SK-N-SH (cell line): ENCODE measurements around the gene WDR82. TPM values are rescaled to one million over a fixed set of nuclear protein-coding genes. Genes with fewer than 3 reads are reported as not detected.

Experiments used
- CTCF ChIA-PET: fragments of 300-600, 350-600 bp; formaldehyde crosslinking; extraction: SDS; loops from one replicate; lab custom pipeline; 2021; lab: Yijun Ruan, JAX
- POLR2A ChIA-PET: fragments of 350-600 bp; sonication (Branson Sonifier 250); formaldehyde crosslinking; extraction: SDS; loops from one replicate; lab custom pipeline; 2020; ENCODE audit warnings: antibody characterized with exemption, inconsistent platforms; lab: Yijun Ruan, JAX
- DNase-seq: peaks from one replicate; pipeline ENCODE4 v3.0.0; 2012
- H2AFZ ChIP-seq: fragments of 200-600 bp; sonication (generic); 2 replicates; pipeline ENCODE4 v1.8.1; 2016; ENCODE audit warnings: antibody characterized with exemption, mild to moderate bottlenecking, low read depth
- H3F3A ChIP-seq: fragments of 200-600 bp; sonication (generic); replicated peaks from 2 replicates; pipeline ENCODE3; 2016; ENCODE audit warnings: antibody characterized with exemption, mild to moderate bottlenecking; ENCODE audit not compliant: insufficient read depth
- H3K27ac ChIP-seq, 2 experiments: fragments of 200-500 bp in 1 of 2; fragments of 200-600 bp in 1 of 2; sonication (Bioruptor generic) in 1 of 2; sonication (generic), shearing (Covaris generic) in 1 of 2; 2 replicates each; pipeline versions ENCODE4 v1.5.1 to v1.6.1; 2014 to 2016; ENCODE audit warnings: low read depth in 2 of 2, inconsistent platforms in 1 of 2, low read length in 1 of 2, mild to moderate bottlenecking in 1 of 2, mixed read lengths in 1 of 2
- H3K27me3 ChIP-seq: fragments of 200-600 bp; sonication (generic), shearing (Covaris generic); 2 replicates; pipeline ENCODE4 v1.6.1; 2016; ENCODE audit warnings: mixed run types; ENCODE audit not compliant: insufficient read depth
- H3K36me3 ChIP-seq, 2 experiments: fragments of 200-500 bp in 1 of 2; fragments of 200-600 bp in 1 of 2; sonication (Bioruptor generic) in 1 of 2; sonication (generic) in 1 of 2; replicated peaks in 1 of 2; 2 replicates each; pipeline versions ENCODE3 to v1.5.1; 2014 to 2016; ENCODE audit warnings: low read length in 1 of 2, mild to moderate bottlenecking in 1 of 2; ENCODE audit not compliant: insufficient read depth in 2 of 2, control insufficient read depth in 1 of 2
- H3K4me1 ChIP-seq, 2 experiments: fragments of 200-500 bp in 1 of 2; fragments of 200-600 bp in 1 of 2; sonication (Bioruptor generic) in 1 of 2; sonication (generic), shearing (Covaris generic) in 1 of 2; 2 replicates each; pipeline versions ENCODE4 v1.5.1 to v1.6.1; 2014 to 2016; ENCODE audit warnings: low read depth in 1 of 2, low read length in 1 of 2, mixed run types in 1 of 2; ENCODE audit not compliant: insufficient read depth in 2 of 2, control insufficient read depth in 1 of 2
- H3K4me2 ChIP-seq: fragments of 200-600 bp; sonication (generic), shearing (Covaris generic); 2 replicates; pipeline ENCODE4 v1.6.1; 2017; ENCODE audit warnings: mixed run types
- H3K4me3 ChIP-seq, 2 experiments: fragments of 200-500 bp in 1 of 2; fragments of 200-600 bp in 1 of 2; sonication (Bioruptor generic) in 1 of 2; sonication (generic), shearing (Covaris generic) in 1 of 2; 2 replicates each; pipeline versions ENCODE4 v1.5.1 to v1.8.1; 2014 to 2016; ENCODE audit warnings: low read depth in 2 of 2, inconsistent platforms in 1 of 2, low read length in 1 of 2, mild to moderate bottlenecking in 1 of 2, mixed read lengths in 1 of 2, moderate library complexity in 1 of 2
- H3K79me2 ChIP-seq: fragments of 200-600 bp; sonication (generic); 2 replicates; pipeline ENCODE4 v1.8.1; 2017; ENCODE audit warnings: mild to moderate bottlenecking; ENCODE audit not compliant: insufficient read depth
- H3K9ac ChIP-seq: fragments of 200-600 bp; sonication (generic); 2 replicates; pipeline ENCODE4 v1.6.1; 2017; ENCODE audit warnings: mixed run types
- H3K9me2 ChIP-seq: fragments of 200-600 bp; sonication (generic); 2 replicates; pipeline ENCODE4 v1.6.1; 2017; ENCODE audit warnings: mixed run types
- H3K9me3 ChIP-seq: fragments of 200-600 bp; sonication (generic); 2 replicates; pipeline ENCODE4 v1.6.1; 2017; ENCODE audit warnings: mixed run types, mild to moderate bottlenecking, moderate library complexity
- H4K20me1 ChIP-seq: fragments of 200-600 bp; sonication (generic); 2 replicates; pipeline ENCODE4 v1.6.1; 2017; ENCODE audit warnings: mild to moderate bottlenecking, mixed run types; ENCODE audit not compliant: insufficient read depth
- CHD2 ChIP-seq: fragments of 150-350 bp; IDR thresholded peaks from 2 replicates; pipeline ENCODE4 v1.6.1; 2018; ENCODE audit warnings: low read length; ENCODE audit not compliant: partially characterized antibody
- EP300 ChIP-seq, 2 experiments: IDR thresholded peaks; 2 replicates each; pipeline versions ENCODE4 v1.4.0 to v1.6.1; 2012; ENCODE audit warnings: borderline replicate concordance in 1 of 2, low read depth in 1 of 2, low read length in 1 of 2
- FOSL2 ChIP-seq: IDR thresholded peaks from 2 replicates; pipeline ENCODE4 v1.4.0; 2012; ENCODE audit warnings: low read depth, mild to moderate bottlenecking, moderate library complexity, borderline replicate concordance
- GABPA ChIP-seq: IDR thresholded peaks from 2 replicates; pipeline ENCODE4 v1.4.0; 2012; ENCODE audit warnings: low read depth, mild to moderate bottlenecking
- JUND ChIP-seq: IDR thresholded peaks from 2 replicates; pipeline ENCODE4 v1.4.0; 2012
- MAX ChIP-seq: IDR thresholded peaks from 2 replicates; pipeline ENCODE4 v1.4.0; 2012; ENCODE audit warnings: low read depth
- MEF2A ChIP-seq: IDR thresholded peaks from 2 replicates; pipeline ENCODE4 v1.4.0; 2012; ENCODE audit warnings: low read depth, borderline replicate concordance
- MXI1 ChIP-seq: IDR thresholded peaks from 2 replicates; pipeline ENCODE4 v1.6.1; 2012; ENCODE audit warnings: mild to moderate bottlenecking, low read depth, low read length, improper control_type of control experiment
- POLR2AphosphoS5 ChIP-seq: IDR thresholded peaks from 2 replicates; pipeline ENCODE4 v1.6.1; 2012; ENCODE audit warnings: low read depth, low read length
- SIN3A ChIP-seq: IDR thresholded peaks from 2 replicates; pipeline ENCODE4 v1.6.1; 2012; ENCODE audit warnings: low read depth, mild to moderate bottlenecking, low read length, moderate library complexity, borderline replicate concordance
- TAF1 ChIP-seq: IDR thresholded peaks from 2 replicates; pipeline ENCODE4 v1.6.1; 2012; ENCODE audit warnings: low read depth, mild to moderate bottlenecking, low read length, moderate library complexity, borderline replicate concordance
- ZBTB33 ChIP-seq: IDR thresholded peaks from 2 replicates; pipeline ENCODE4 v1.4.0; 2012; ENCODE audit warnings: low read depth, borderline replicate concordance
- WGBS: methylation state at CpG from one replicate; pipeline ENCODE4 v1.1.6; 2017; ENCODE audit warnings: low lambda C conversion rate; 5-methylcytosine and 5-hydroxymethylcytosine counted together
- polyA plus RNA-seq, 3 experiments: library from polyadenylated mRNA; depleted of rRNA; stranded (reverse); fragments of >200 nt; gene quantifications; 2 replicates each; pipeline ENCODE4 v1.2.3, GENCODE V29; 2012
- TF ChIP-seq, protein P1 (sequence below): IDR thresholded peaks from 2 replicates; pipeline ENCODE4; 2012
- TF ChIP-seq, protein P2 (sequence below): IDR thresholded peaks from 2 replicates; pipeline ENCODE4 v1.6.1; 2012; ENCODE audit warnings: mild to moderate bottlenecking, low read depth, low read length, moderate library complexity

Gene WDR82
- polyA plus RNA-seq, 1 of the 3 experiments (the other 2 are of a cell fraction) = 41.2 TPM

DNA sequence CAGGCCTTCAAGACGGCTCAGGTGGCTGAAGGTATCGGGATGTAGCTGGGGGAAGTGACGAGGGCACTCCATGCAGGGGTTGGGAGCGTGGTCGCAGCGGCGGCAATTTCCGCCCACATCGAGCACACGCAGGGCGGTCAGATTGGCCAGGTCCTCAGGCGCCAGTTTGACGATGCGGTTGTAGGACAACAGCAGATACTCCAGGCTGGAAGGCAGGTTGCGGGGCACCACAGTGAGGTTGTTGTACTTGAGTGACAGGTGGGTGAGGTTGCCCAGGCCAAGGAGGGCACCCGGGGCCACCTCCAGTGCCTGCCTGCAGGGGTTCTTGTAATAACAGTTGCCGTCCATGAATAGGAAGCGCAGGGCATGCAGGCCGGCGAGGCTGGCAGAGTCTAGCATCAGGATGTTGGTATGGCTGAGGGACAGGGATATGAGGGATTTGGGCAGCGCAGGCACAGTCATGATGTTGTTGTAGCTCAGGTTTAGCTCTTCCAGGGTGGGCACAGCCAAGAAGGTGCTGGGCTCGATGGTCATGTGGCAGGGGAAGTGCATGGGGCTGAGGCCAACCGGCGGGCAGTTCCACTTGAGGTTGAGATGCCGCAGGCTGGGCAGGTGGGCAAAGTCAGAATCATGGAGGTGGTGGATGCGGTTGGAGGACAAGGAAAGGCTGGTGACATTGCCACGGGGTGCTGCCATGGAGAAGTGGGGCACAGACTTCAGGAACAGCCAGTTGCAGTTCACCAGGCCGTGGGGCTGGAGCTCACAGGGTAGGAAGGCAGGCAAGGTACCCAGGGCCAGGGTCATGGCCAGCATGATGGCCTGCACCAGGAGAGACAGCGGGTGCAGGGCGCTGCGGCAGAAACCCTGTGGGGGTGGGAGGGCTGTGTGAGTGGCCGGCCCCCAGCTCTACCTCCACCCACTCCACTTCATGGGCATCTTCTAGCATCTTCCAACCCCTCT is 54.7 kb downstream of the WDR82 start:
- ChIA-PET CTCF (interaction anchor here (0.7 to 16.1 kb wide), 6 partner anchors 10 to 223 kb away, joined by 3 to 257 read pairs (median 32); partner anchors contain the start of gene TWF2), POLR2A (interaction anchor here (1.1 kb wide), 1 partner anchor 188 kb away, joined by 3 read pairs; no protein-coding TSS in a partner anchor)
- Histone ChIP-seq H3K9me2 (no peaks in the 10 kb centered on the region), H2AFZ (no peak overlapping the region), H3K9me3 (no peaks in the 10 kb centered on the region), H3F3A (no peaks in the 10 kb centered on the region), H3K79me2 (no peaks in the 10 kb centered on the region), H3K27ac (no peak overlapping the region), H3K9ac (no peak overlapping the region), H4K20me1 (no peaks in the 10 kb centered on the region), H3K4me2 (no peak overlapping the region), H3K4me1 (peaks cover 0 to 2% of the 10 kb centered on the region in 2 experiments; a peak in 1 of 4 replicates), H3K36me3 (peaks cover 0 to 6% of the 10 kb centered on the region in 2 experiments), H3K27me3 (no peaks in the 10 kb centered on the region), H3K4me3 (no peak overlapping the region)
- TF ChIP-seq SIN3A (no peak), EP300 (IDR thresholded peaks at IDR 0.05; ENCODE audit: borderline replicate concordance in 1 of 2, low read depth in 1 of 2, low read length in 1 of 2) (no peak), CHD2 (no peak), ZBTB33 (no peak), POLR2AphosphoS5 (no peak), MAX (no peak), JUND (no peak), GABPA (no peak), FOSL2 (no peak), MEF2A (no peak), TAF1 (no peak), MXI1 (no peak)
- TF ChIP-seq, protein P1, sequence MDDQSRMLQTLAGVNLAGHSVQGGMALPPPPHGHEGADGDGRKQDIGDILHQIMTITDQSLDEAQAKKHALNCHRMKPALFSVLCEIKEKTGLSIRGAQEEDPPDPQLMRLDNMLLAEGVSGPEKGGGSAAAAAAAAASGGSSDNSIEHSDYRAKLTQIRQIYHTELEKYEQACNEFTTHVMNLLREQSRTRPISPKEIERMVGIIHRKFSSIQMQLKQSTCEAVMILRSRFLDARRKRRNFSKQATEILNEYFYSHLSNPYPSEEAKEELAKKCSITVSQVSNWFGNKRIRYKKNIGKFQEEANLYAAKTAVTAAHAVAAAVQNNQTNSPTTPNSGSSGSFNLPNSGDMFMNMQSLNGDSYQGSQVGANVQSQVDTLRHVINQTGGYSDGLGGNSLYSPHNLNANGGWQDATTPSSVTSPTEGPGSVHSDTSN = no peak
- TF ChIP-seq, protein P2, sequence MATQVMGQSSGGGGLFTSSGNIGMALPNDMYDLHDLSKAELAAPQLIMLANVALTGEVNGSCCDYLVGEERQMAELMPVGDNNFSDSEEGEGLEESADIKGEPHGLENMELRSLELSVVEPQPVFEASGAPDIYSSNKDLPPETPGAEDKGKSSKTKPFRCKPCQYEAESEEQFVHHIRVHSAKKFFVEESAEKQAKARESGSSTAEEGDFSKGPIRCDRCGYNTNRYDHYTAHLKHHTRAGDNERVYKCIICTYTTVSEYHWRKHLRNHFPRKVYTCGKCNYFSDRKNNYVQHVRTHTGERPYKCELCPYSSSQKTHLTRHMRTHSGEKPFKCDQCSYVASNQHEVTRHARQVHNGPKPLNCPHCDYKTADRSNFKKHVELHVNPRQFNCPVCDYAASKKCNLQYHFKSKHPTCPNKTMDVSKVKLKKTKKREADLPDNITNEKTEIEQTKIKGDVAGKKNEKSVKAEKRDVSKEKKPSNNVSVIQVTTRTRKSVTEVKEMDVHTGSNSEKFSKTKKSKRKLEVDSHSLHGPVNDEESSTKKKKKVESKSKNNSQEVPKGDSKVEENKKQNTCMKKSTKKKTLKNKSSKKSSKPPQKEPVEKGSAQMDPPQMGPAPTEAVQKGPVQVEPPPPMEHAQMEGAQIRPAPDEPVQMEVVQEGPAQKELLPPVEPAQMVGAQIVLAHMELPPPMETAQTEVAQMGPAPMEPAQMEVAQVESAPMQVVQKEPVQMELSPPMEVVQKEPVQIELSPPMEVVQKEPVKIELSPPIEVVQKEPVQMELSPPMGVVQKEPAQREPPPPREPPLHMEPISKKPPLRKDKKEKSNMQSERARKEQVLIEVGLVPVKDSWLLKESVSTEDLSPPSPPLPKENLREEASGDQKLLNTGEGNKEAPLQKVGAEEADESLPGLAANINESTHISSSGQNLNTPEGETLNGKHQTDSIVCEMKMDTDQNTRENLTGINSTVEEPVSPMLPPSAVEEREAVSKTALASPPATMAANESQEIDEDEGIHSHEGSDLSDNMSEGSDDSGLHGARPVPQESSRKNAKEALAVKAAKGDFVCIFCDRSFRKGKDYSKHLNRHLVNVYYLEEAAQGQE = no peak
- 87% methylated on average over 23 of the region's 32 CpGs for WGBS
- no peak for DNase-seq
